PC-9 (cell line): ENCODE measurements around the gene AUTS2. TPM values are rescaled to one million over a fixed set of nuclear protein-coding genes. Genes with fewer than 3 reads are reported as not detected.

Experiments
- BruUV-seq: library from RNA; stranded (reverse); fragments of 400-500 nt; replicated peaks from 2 replicates; lab custom pipeline; 2021; lab: Mats Ljungman, UMichigan
- CTCF ChIA-PET: fragments of 300-600 bp; sonication (Branson Sonifier 250); formaldehyde crosslinking; loops from one replicate; lab custom pipeline; 2022; ENCODE audit warnings: antibody characterized with exemption; lab: Charles Lee
- POLR2A ChIA-PET: fragments of 300-600 bp; sonication (Branson Sonifier 250); formaldehyde crosslinking; loops from one replicate; lab custom pipeline; 2022; ENCODE audit warnings: antibody characterized with exemption; ENCODE audit not compliant: unreplicated experiment; lab: Charles Lee
- DNase-seq, 2 experiments: peaks; one replicate each; pipeline versions ENCODE4 v3.0.0 to v3.0.0-alpha.2; 2015 to 2022; ENCODE audit warnings: mixed read lengths in 1 of 2
- H2AFZ ChIP-seq: fragments of 200-600 bp; sonication (generic); 2 replicates; pipeline ENCODE4 v1.8.1; 2017; ENCODE audit warnings: antibody characterized with exemption
- H3F3A ChIP-seq: fragments of 200-600 bp; sonication (generic); 2 replicates; pipeline ENCODE4 v1.8.1; 2017; ENCODE audit warnings: antibody characterized with exemption, mild to moderate bottlenecking, low read depth; ENCODE audit not compliant: insufficient read depth
- H3K27ac ChIP-seq: fragments of 200-600 bp; sonication (generic); 2 replicates; pipeline ENCODE4 v1.6.1; 2016; ENCODE audit warnings: mixed run types
- H3K27me3 ChIP-seq: fragments of 200-600 bp; sonication (generic); 2 replicates; pipeline ENCODE4 v1.6.1; 2016; ENCODE audit warnings: low read depth, mixed run types; ENCODE audit not compliant: insufficient read depth
- H3K36me3 ChIP-seq: fragments of 200-600 bp; sonication (generic); 2 replicates; pipeline ENCODE4 v1.6.1; 2016; ENCODE audit warnings: low read depth, mixed run types
- H3K4me1 ChIP-seq: fragments of 200-600 bp; sonication (generic); replicated peaks from 2 replicates; pipeline ENCODE4 v1.6.1; 2016; ENCODE audit warnings: mixed run types; ENCODE audit not compliant: insufficient read depth
- H3K4me2 ChIP-seq: fragments of 200-600 bp; sonication (generic); 2 replicates; pipeline ENCODE4 v1.6.1; 2017; ENCODE audit warnings: mixed run types
- H3K4me3 ChIP-seq: fragments of 200-600 bp; sonication (generic); 2 replicates; pipeline ENCODE4 v1.6.1; 2016; ENCODE audit warnings: mixed run types
- H3K79me2 ChIP-seq: fragments of 200-600 bp; sonication (generic); 2 replicates; pipeline ENCODE4 v1.6.1; 2017; ENCODE audit warnings: low read depth, mixed run types
- H3K9me2 ChIP-seq: fragments of 200-600 bp; sonication (generic); 2 replicates; pipeline ENCODE4 v1.8.1; 2017; ENCODE audit warnings: mild to moderate bottlenecking; ENCODE audit not compliant: insufficient read depth
- H3K9me3 ChIP-seq: fragments of 200-600 bp; sonication (generic); 2 replicates; pipeline ENCODE4 v1.8.1; 2016; ENCODE audit warnings: low read depth; ENCODE audit not compliant: insufficient read depth
- H4K20me1 ChIP-seq: fragments of 200-600 bp; sonication (generic); 2 replicates; pipeline ENCODE4 v1.8.1; 2017; ENCODE audit not compliant: insufficient read depth
- CTCF ChIP-seq: fragments of 200-600 bp; sonication (generic); conservative IDR thresholded peaks from 2 replicates; pipeline ENCODE4 v1.6.1; 2017; ENCODE audit warnings: mixed run types, antibody characterized with exemption, mild to moderate bottlenecking, moderate library complexity
- EZH2 ChIP-seq: fragments of 200-600 bp; sonication (generic); IDR thresholded peaks from 2 replicates; pipeline ENCODE4 v1.8.0; 2017; ENCODE audit warnings: antibody characterized with exemption, low read depth
- intact Hi-C: fragments of 100-400 bp; cut with micrococcal nuclease; formaldehyde crosslinking; loops from one replicate; pipeline ENCODE4 v1.10.0; 2022; ENCODE audit not compliant: unreplicated experiment
- total RNA-seq: library from RNA; stranded (reverse); gene quantifications from 2 replicates; pipeline ENCODE4 v1.2.3, GENCODE V29; 2021

AUTS2 gene
- total RNA-seq, 1 experiment from 2014 or later = not detected

GRCh38 chr7:69600710-69601519 lies 2.6 kb downstream of the AUTS2 start:
- Histone ChIP-seq H3K36me3 (no peaks in the 10 kb centered on the region), H4K20me1 (no peaks in the 10 kb centered on the region), H3K4me1 (no peaks in the 10 kb centered on the region), H3K27me3 (peaks cover 8% of the 10 kb centered on the region), H3F3A (no peaks in the 10 kb centered on the region), H3K4me3 (no peak overlapping the region), H3K27ac (no peak overlapping the region), H3K4me2 (no peak overlapping the region), H2AFZ (no peak overlapping the region), H3K9me2 (no peaks in the 10 kb centered on the region), H3K79me2 (no peaks in the 10 kb centered on the region), H3K9me3 (no peaks in the 10 kb centered on the region)
- no peak for TF ChIP-seq CTCF
- TF ChIP-seq EZH2 = no peak
- no TSS peak for BruUV-seq
- ChIA-PET POLR2A (no interaction called here), CTCF (no interaction called here)
- no peak for DNase-seq
- intact Hi-C loops = no loop called here

GRCh38 chr7:69602522-69602921 lies 4.2 kb downstream of the AUTS2 start:
- intact Hi-C loops = no loop called here
- no peaks in the 10 kb centered on the region for H4K20me1 ChIP-seq
- H3K79me2 ChIP-seq = no peaks in the 10 kb centered on the region
- BruUV-seq = no TSS peak
- no peak overlapping the region for H3K4me2 ChIP-seq
- H3K36me3 ChIP-seq = no peaks in the 10 kb centered on the region
- no peaks in the 10 kb centered on the region for H3K9me3 ChIP-seq
- no peaks in the 10 kb centered on the region for H3K4me1 ChIP-seq
- H3K9me2 ChIP-seq = no peaks in the 10 kb centered on the region
- peaks cover 14% of the 10 kb centered on the region for H3K27me3 ChIP-seq
- no peak for DNase-seq
- H3F3A ChIP-seq = no peaks in the 10 kb centered on the region
- no peak for TF ChIP-seq EZH2
- CTCF ChIA-PET = no interaction called here
- POLR2A ChIA-PET = no interaction called here
- no peak overlapping the region for H2AFZ ChIP-seq
- no peak overlapping the region for H3K4me3 ChIP-seq
- no peak overlapping the region for H3K27ac ChIP-seq

- H3K79me2 ChIP-seq = no peaks in the 10 kb centered on the region
- H3K4me3 ChIP-seq = no peak overlapping the region
- H3K9me2 ChIP-seq = no peaks in the 10 kb centered on the region
- no peaks in the 10 kb centered on the region for H4K20me1 ChIP-seq
- DNase-seq = no peak
- intact Hi-C loops = no loop called here
- H3K27ac ChIP-seq = no peak overlapping the region
- no peaks in the 10 kb centered on the region for H3K4me1 ChIP-seq
- TF ChIP-seq EZH2 (no peak), CTCF (no peak)
- no peaks in the 10 kb centered on the region for H3F3A ChIP-seq
- H2AFZ ChIP-seq = no peak overlapping the region
- peaks cover 16% of the 10 kb centered on the region for H3K27me3 ChIP-seq
- ChIA-PET CTCF (no interaction called here), POLR2A (no interaction called here)
- H3K4me2 ChIP-seq = no peak overlapping the region
- H3K36me3 ChIP-seq = no peaks in the 10 kb centered on the region
- no TSS peak for BruUV-seq
- H3K9me3 ChIP-seq = no peaks in the 10 kb centered on the region
These were observed 5.1 kb downstream of the AUTS2 start for GRCh38 chr7:69603351-69603750.
